ENCODE data around the gene DNAJC16. TPM values are rescaled to one million over a fixed set of nuclear protein-coding genes. Genes with fewer than 3 reads are reported as not detected.

Gene DNAJC16
- total RNA-seq, 1 experiment from 2014 or later: 9.2 TPM

DNA sequence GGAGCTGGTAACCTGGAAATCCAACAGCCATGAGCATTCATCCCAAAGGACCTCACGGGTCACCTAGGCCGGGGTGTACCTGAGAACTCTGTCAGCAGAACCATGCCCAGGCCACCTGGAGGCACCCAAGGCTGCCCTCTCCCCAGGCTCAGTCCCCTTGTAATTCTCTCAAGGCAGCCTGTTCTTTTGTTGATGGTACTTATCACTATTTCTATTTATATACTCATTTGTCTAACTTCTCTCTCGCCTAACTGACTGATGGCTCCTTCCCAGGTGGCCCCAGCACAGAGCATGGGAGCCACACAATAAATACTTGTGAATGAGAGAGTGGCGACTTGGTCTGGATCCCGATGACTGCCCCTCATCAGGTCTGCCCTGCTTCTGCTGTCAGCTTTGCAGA is 19.4 kb upstream of the DNAJC16 start:
- H3K9ac ChIP-seq (ENCODE audit: low read length): no peak overlapping the region
- ATAC-seq (no peak), DNase-seq (no peak)
- H3K27ac ChIP-seq (ENCODE audit: low read length): no peak overlapping the region
- no peaks in the 10 kb centered on the region for H3K9me2 ChIP-seq (replicated peaks; ENCODE audit: low read length)
- CTCF ChIA-PET: no interaction called here
- no peak overlapping the region for H2AFZ ChIP-seq (ENCODE audit: low read length)
- no peaks in the 10 kb centered on the region for H3K36me3 ChIP-seq (ENCODE audit: low read depth, low read length)
- POLR2A ChIA-PET (ENCODE audit: unreplicated experiment): no interaction called here
- no peaks in the 10 kb centered on the region for H3K27me3 ChIP-seq (ENCODE audit: low read length)
- H4K20me1 ChIP-seq (ENCODE audit: low read length): no peaks in the 10 kb centered on the region
- BruUV-seq (replicated peaks): no TSS peak
- intact Hi-C loops (cut with micrococcal nuclease): no loop called here
- TF ChIP-seq, protein P1, sequence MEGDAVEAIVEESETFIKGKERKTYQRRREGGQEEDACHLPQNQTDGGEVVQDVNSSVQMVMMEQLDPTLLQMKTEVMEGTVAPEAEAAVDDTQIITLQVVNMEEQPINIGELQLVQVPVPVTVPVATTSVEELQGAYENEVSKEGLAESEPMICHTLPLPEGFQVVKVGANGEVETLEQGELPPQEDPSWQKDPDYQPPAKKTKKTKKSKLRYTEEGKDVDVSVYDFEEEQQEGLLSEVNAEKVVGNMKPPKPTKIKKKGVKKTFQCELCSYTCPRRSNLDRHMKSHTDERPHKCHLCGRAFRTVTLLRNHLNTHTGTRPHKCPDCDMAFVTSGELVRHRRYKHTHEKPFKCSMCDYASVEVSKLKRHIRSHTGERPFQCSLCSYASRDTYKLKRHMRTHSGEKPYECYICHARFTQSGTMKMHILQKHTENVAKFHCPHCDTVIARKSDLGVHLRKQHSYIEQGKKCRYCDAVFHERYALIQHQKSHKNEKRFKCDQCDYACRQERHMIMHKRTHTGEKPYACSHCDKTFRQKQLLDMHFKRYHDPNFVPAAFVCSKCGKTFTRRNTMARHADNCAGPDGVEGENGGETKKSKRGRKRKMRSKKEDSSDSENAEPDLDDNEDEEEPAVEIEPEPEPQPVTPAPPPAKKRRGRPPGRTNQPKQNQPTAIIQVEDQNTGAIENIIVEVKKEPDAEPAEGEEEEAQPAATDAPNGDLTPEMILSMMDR (conservative IDR thresholded peaks at IDR 0.05; ENCODE audit: low read depth, low read length): no peak
- TF ChIP-seq EZH2 (IDR thresholded peaks at IDR 0.05; ENCODE audit: low read length, unreplicated experiment) (no peak), EZH2phosphoT487 (IDR thresholded peaks at IDR 0.05; ENCODE audit: borderline replicate concordance, low read length) (no peak)
- no peaks in the 10 kb centered on the region for H3K9me3 ChIP-seq (ENCODE audit: low read length)
- no peak overlapping the region for H3K4me2 ChIP-seq (ENCODE audit: low read length)
- no peaks in the 10 kb centered on the region for H3K79me2 ChIP-seq (ENCODE audit: low read length)
- no peaks in the 10 kb centered on the region for H3F3A ChIP-seq (ENCODE audit: low read length, unreplicated experiment)
- H3K4me1 ChIP-seq (ENCODE audit: insufficient read depth, low read length): peaks cover 8% of the 10 kb centered on the region
- no peak overlapping the region for H3K4me3 ChIP-seq (ENCODE audit: low read length)

DNA sequence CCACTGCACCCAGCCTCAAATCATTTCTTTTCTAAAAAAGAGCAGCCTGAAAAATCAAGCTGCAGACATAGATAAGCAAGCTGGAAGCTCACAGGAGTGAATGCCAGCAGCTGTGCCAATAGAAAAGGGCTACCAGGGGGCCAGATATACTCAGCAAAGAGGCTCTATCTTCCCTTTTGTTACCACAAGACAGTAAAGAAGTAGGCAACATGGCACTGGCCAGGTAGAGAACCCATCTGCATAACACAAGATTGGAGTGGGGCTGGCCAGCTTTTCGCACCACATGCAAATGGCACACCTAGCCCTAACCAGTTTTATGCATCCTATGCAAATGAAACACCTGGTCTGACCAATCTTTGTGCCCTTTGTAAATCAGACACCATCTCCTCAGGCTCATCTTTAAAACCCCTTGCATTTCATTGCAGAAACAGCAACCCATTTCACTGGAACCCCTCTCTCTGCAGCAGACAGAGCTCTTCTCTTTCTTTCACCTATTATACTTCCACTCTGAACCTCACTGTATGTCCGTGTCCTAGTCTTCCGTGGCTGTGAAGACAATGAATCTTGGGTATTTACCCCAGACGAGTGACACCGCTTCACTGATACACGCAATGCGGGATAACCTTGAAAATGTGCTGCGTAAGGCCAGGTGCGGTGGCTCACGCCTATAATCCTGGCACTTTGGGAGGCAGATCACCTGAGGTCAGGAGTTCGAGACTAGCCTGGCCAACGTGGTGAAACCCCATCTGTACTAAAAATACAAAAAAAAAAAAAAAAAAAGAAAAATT is 17.8 kb upstream of the DNAJC16 start:
- TF ChIP-seq EZH2 (IDR thresholded peaks at IDR 0.05; ENCODE audit: low read length, unreplicated experiment): no peak
- TF ChIP-seq, protein P1 (conservative IDR thresholded peaks at IDR 0.05; ENCODE audit: low read depth, low read length): no peak
- no peak for TF ChIP-seq EZH2phosphoT487 (IDR thresholded peaks at IDR 0.05; ENCODE audit: borderline replicate concordance, low read length)

DNA sequence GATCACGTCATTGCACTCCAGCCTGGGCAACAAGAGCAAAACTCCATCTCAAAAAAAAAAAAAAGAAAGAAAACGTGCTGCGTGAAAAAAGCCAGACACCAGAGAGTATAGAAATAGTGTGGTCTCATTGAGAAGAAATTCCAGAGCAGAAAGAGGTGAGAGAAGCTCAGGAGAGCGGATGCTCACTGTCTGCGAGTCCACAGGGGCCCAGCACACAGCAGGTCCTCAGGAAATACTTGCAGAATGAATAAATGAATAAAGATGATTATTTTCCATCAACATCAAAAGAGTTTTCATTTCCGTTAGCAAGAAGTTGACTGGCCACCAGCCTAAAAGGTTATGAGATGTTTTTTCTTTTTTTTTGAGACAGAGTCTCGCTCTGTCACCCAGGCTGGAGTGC is 17.1 kb upstream of the DNAJC16 start:
- H3F3A ChIP-seq (ENCODE audit: low read length, unreplicated experiment): no peaks in the 10 kb centered on the region
- H4K20me1 ChIP-seq (ENCODE audit: low read length): no peaks in the 10 kb centered on the region
- H3K4me3 ChIP-seq (ENCODE audit: low read length): no peak overlapping the region
- no peaks in the 10 kb centered on the region for H3K79me2 ChIP-seq (ENCODE audit: low read length)
- BruUV-seq (replicated peaks): no TSS peak
- no peak for DNase-seq
- no peaks in the 10 kb centered on the region for H3K36me3 ChIP-seq (ENCODE audit: low read depth, low read length)
- no peak overlapping the region for H3K4me2 ChIP-seq (ENCODE audit: low read length)
- CTCF ChIA-PET: no interaction called here
- no peak overlapping the region for H2AFZ ChIP-seq (ENCODE audit: low read length)
- peaks cover 8% of the 10 kb centered on the region for H3K4me1 ChIP-seq (ENCODE audit: insufficient read depth, low read length)
- no peaks in the 10 kb centered on the region for H3K9me3 ChIP-seq (ENCODE audit: low read length)
- ATAC-seq: no peak
- H3K9ac ChIP-seq (ENCODE audit: low read length): no peak overlapping the region
- no peak for TF ChIP-seq EZH2phosphoT487 (IDR thresholded peaks at IDR 0.05; ENCODE audit: borderline replicate concordance, low read length)
- no peak for TF ChIP-seq EZH2 (IDR thresholded peaks at IDR 0.05; ENCODE audit: low read length, unreplicated experiment)
- TF ChIP-seq, protein P1 (conservative IDR thresholded peaks at IDR 0.05; ENCODE audit: low read depth, low read length): no peak
- no peaks in the 10 kb centered on the region for H3K27me3 ChIP-seq (ENCODE audit: low read length)
- H3K9me2 ChIP-seq (replicated peaks; ENCODE audit: low read length): no peaks in the 10 kb centered on the region
- no peak overlapping the region for H3K27ac ChIP-seq (ENCODE audit: low read length)
- intact Hi-C loops (cut with micrococcal nuclease): no loop called here
- POLR2A ChIA-PET (ENCODE audit: unreplicated experiment): no interaction called here

More for the DNA sequence above, 17.8 kb upstream of the DNAJC16 start:
- DNase-seq (no peak), ATAC-seq (no peak)
- POLR2A ChIA-PET (ENCODE audit: unreplicated experiment): no interaction called here
- CTCF ChIA-PET: no interaction called here
- Histone ChIP-seq H3K4me1 (ENCODE audit: insufficient read depth, low read length) (peaks cover 8% of the 10 kb centered on the region), H4K20me1 (ENCODE audit: low read length) (no peaks in the 10 kb centered on the region), H3K36me3 (ENCODE audit: low read depth, low read length) (no peaks in the 10 kb centered on the region), H3K4me2 (ENCODE audit: low read length) (no peak overlapping the region), H3F3A (ENCODE audit: low read length, unreplicated experiment) (no peaks in the 10 kb centered on the region), H3K4me3 (ENCODE audit: low read length) (no peak overlapping the region), H3K79me2 (ENCODE audit: low read length) (no peaks in the 10 kb centered on the region), H3K9me3 (ENCODE audit: low read length) (no peaks in the 10 kb centered on the region), H3K9ac (ENCODE audit: low read length) (no peak overlapping the region), H3K27ac (ENCODE audit: low read length) (no peak overlapping the region), H2AFZ (ENCODE audit: low read length) (no peak overlapping the region), H3K27me3 (ENCODE audit: low read length) (no peaks in the 10 kb centered on the region), H3K9me2 (replicated peaks; ENCODE audit: low read length) (no peaks in the 10 kb centered on the region)
- intact Hi-C loops (cut with micrococcal nuclease): no loop called here
- no TSS peak for BruUV-seq (replicated peaks)

Measured in PC-3 (cell line).